ENCODE data around the gene TICAM1. TPM values are rescaled to one million over a fixed set of nuclear protein-coding genes. Genes with fewer than 3 reads are reported as not detected.

TICAM1 gene
- total and polyA plus RNA-seq, 10 of the 15 experiments (the other 5 are each of a cell fraction or from before 2014, with no cell fraction given) = 0.31 to 31.1 (median 5.3) TPM

- Histone ChIP-seq H3K27me3 (replicated peaks in 1 of 2; ENCODE audit: control insufficient read depth in 2 of 2, insufficient read depth in 2 of 2, low read length in 1 of 2) (no peaks in the 10 kb centered on the region; a peak in 2 of 4 replicates), H3K9me3 (replicated peaks; ENCODE audit: control insufficient read depth, insufficient read depth, low read length) (no peaks in the 10 kb centered on the region; the same call in 2 of the 3 replicates), H3K36me3 (ENCODE audit: control insufficient read depth in 2 of 2, insufficient read depth in 2 of 2, low read length in 1 of 2) (no peaks in the 10 kb centered on the region), H3K4me3 (no peak overlapping the region), H4K20me1 (ENCODE audit: control insufficient read depth, insufficient read depth) (no peaks in the 10 kb centered on the region; the same call in 1 of the 2 replicates), H3K79me2 (ENCODE audit: control insufficient read depth, insufficient read depth, low read length) (no peaks in the 10 kb centered on the region), H3K27ac (ENCODE audit: control insufficient read depth, insufficient read depth) (no peak overlapping the region), H3K9ac (ENCODE audit: control insufficient read depth, insufficient read depth, low read length) (no peak overlapping the region), H2AFZ (ENCODE audit: control insufficient read depth, low read depth, low read length) (no peak overlapping the region), H3K4me2 (ENCODE audit: control insufficient read depth, insufficient read depth) (no peak overlapping the region), H3K4me1 (ENCODE audit: control insufficient read depth, insufficient read depth, low read length) (no peaks in the 10 kb centered on the region)
- in situ Hi-C loops (cut with MboI) (no loop called here), intact Hi-C loops (cut with micrococcal nuclease; ENCODE audit: unreplicated experiment) (loop anchor here (5.0 kb wide), 1 partner anchor 40 kb away; no protein-coding TSS in a partner anchor)
- no TSS peak for BruUV-seq (replicated peaks)
- DNase-seq (ENCODE audit: low read depth, low spot score) = no peak
- TF ChIP-seq TCF7 (IDR thresholded peaks at IDR 0.05; ENCODE audit: borderline replicate concordance) (no peak), PKNOX1 (IDR thresholded peaks at IDR 0.05) (no peak), KLF5 (IDR thresholded peaks at IDR 0.05; ENCODE audit: partially characterized antibody) (no peak), ZSCAN29 (IDR thresholded peaks at IDR 0.05) (no peak), E2F4 (IDR thresholded peaks at IDR 0.05; ENCODE audit: low read depth, low read length) (no peak), BCLAF1 (IDR thresholded peaks at IDR 0.05) (no peak), USF1 (IDR thresholded peaks at IDR 0.05; ENCODE audit: borderline replicate concordance, extremely low read length, insufficient read depth, low read depth, low read length) (no peak), ASH2L (IDR thresholded peaks at IDR 0.05; ENCODE audit: borderline replicate concordance, low read depth) (no peak), NFYA (IDR thresholded peaks at IDR 0.05; ENCODE audit: borderline replicate concordance, low read depth, low read length) (no peak)
- RAD21 ChIA-PET (ENCODE audit: unreplicated experiment) = interaction anchor here (0.6 to 2.4 kb wide), 3 partner anchors 13 to 90 kb away, joined by 3 to 12 read pairs (median 4); partner anchors contain the start of gene FEM1A
- 0% methylated on average over 2 of the region's 2 CpGs for WGBS (ENCODE audit: insufficient coverage, insufficient replicate concordance, low lambda C conversion rate, missing lambda C conversion rate)
- ATAC-seq = no peak
- CTCF ChIA-PET = interaction anchor here (1.1 to 2.8 kb wide), 2 partner anchors 8 to 18 kb away, joined by 3 to 17 read pairs; partner anchors contain the start of gene FEM1A
- SMC1A ChIA-PET (ENCODE audit: uncharacterized antibody, unreplicated experiment) = interaction anchor here (1.0 to 1.7 kb wide), 4 partner anchors 12 to 95 kb away, joined by 3 to 5 read pairs (median 4); partner anchors contain the start of genes FEM1A and PLIN3
- no peak for FAIRE-seq
- POLR2A ChIA-PET = no interaction called here
Measured at GRCh38 chr19:4772566-4772965, 58.9 kb downstream of the TICAM1 start.
